NCI-H1105 treated with DMSO at 0.1 percent for 48 hours (cell line): ENCODE results near the gene MMP10.

ENCODE experiments used
- DNase-seq: peaks from one replicate; lab custom pipeline; 2025; lab: John Stamatoyannopoulos, UW

The MMP10 gene

DNA sequence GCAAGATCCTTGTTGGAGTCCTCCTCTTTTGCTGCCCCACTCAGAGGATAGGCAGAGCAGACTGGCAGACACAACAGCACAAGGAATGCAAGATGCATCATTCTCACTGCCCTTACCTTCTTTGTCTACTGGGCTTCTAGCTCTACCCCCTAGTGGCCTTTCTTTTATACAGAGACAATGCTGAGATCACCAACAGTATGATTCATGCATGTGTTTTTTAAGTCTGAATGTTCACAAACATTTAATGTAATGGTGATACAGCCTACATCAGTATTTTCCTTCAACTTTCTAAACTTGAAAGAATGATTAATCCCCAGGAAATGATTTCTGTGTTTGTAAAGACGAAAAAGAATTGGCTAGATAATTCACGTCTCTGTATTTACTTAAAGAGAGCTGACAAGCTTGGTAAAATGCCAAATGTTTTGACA is at the start of gene MMP10:
TSS of gene MMP10 (minus strand) at position 138 of the 428 bp plus-strand sequence. CDS start at position 101, 37 bp downstream.
- DNase-seq: peak; percentile 37

DNA sequence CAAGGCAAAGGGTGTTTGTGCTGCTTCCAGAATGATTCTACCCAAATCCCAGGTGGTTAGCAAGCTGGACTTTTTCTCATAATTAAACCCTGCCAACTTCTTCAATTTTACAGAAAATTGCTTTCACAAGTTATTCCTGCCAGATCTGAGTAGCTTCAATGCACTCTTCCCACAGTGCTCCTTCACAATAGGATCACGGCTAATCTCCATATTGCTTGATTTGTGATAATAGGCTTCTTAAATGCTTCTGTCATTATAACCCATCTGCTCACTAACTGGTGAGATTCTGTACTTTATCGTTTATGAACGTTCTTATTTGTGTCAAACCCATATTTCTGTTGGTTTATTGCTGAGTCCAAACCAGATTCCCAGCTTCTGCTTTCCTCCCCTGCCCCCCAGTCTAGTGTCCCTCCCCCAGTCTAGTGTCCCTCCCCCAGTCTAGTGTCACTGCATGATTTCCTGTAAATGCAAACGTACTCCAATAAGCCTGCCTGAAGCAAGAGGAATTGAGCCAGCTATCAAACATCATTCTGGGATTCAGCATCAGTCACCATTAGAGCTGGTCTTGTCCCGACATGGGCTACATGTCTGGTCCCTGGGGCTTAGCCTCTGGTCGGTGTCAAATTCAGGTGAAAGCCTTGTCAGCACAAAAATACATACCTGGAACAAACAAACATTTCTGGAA is 49.0 kb upstream of the MMP10 start:
- peak; percentile 16 for DNase-seq

DNA sequence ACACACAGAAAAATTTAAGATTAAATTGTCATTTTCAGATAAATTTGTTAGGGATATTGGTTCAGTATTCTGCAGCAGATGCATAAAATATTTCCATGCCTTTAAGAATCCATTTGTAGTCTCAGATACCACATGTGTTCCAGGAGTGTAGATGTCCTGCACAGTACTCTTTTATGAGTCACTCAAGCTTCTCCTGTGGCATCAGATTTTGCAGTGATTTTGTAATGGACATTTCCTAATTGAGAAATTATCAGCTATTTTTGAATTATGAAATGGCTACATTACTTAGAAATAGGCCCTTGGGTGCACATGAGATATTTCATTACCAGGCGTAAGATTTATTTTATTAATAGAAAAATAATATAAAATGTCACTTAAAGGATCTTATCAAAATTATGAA is 44.1 kb upstream of the MMP10 start:
- DNase-seq: no peak

DNA sequence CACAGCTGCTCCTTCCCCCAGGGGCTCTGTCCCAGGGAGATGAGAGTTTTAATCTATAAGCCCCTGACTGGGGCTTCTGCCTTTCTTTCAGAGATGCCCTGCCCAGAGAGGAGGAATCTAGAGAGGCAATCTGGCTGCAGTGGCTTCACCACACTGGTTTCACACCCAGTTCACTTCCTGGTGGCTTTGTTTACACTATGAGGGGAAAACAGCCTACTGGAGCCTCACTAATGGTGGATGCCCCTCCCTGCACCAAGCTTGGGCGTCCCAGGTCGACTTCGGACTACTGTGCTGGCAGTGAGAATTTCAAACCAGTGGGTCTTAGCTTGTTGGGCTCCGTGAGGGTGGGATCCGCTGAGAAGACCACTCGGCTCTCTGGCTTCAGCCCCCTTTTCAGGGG is 39.1 kb upstream of the MMP10 start:
- no peak for DNase-seq

DNA sequence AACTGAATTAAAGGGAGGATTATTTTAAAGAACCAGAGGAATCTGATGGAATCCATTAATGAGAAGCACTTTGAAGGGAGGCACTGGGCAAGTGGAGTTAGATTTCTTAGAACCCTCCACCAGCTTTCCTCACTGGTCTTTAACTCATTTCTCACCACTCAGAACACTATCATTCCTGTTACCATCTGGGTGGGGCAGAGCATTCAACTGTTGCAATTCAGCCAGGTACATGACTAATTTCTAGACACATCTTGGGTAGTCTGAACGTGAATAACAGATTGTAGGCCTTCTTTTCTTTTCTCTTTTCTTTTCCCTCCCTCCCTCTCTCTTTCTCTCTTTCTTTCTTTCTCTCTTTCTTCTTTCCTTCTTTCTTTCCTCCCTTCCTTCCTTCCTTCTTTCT is 33.1 kb upstream of the MMP10 start:
- no peak for DNase-seq

DNA sequence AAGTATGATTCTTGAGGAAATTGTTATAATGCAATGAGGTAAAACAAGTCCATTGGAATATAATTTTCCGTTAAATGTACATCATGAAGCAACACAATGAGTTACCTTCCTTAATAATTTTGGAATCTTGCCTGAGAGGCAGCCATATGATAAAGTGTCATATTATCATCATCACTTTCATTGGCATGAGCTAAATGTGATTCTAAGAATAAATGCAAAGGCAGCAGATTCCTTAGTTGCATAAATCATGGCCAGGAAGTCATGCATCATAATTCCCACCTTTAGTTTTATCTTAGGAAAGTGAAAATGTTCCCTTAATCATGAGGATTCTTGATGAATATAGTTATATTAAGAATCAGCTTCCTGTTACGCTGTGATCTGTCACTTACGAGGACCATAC is 31.8 kb upstream of the MMP10 start:
- DNase-seq: no peak

DNA sequence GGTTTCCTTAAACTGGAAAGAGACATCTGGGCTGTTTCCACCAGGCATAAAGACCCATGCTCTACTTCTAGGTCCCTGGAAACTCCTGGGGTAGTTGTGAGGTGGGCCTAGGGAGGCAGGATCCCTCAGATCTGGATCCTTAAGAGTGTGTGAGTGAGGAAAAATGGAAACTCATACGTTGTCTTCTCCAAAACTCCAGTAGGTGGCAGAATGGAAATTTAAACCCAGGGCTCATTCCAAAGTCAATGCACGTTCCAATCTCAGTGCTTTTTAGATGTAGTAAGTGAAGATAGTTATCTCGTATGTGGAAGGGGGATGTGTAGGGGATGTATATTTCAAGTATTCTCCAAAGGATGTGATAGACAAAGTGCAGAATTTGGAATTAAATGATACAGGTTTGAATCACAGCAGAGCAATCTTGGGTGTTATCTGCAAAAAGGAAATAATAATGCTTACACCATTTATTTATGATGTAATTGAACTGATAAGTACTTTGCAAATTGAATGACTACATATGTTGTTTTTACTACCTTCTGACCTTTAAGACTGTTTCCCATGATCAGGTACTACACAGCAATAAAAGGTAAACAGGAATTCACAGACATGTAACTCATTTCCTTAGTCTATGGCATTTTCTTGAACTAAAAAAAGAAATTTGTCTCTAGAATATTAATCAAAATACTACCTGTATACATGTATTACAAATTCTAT is 30.7 kb upstream of the MMP10 start:
- DNase-seq: peak; percentile 8

DNA sequence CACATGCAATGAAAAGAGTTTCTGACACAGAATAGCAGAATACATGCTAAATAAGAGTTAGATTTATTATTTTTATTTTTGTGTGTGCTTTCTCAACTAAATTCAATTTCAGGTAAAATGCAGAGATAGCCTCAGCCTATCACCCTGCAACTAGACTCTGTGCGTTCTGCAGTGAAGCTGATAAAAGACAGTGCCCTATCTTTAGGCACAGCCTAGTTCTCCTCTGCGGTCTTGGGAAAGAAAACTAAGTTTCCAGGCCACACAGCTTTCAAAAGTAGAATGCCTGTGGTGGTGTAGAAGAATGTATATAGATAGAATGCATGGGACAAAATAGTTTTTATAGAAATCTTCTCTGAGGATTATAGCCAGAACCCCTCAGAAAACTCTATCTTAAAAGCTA is 29.5 kb upstream of the MMP10 start:
- no peak for DNase-seq

DNA sequence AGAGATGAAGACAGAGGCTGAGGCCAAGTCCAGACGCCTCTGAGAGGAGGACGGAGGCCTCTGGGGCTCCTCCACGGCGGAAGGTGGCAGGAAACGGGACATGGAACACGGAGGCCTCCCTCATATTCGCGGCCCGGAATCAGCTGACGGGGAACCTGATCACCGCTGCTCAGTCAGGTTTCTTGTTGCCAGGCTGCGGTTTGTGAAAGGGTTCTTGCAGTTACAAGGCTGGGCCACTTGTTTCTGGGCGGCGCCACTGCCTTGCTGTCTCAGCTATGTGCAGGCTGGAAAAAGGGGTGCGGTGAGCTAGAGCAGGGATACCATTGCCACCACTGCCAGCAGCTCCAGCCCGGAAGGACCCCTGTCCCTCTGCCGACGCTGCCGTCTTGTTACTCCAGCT is 27.5 kb upstream of the MMP10 start:
- DNase-seq: peak; percentile 39

DNA sequence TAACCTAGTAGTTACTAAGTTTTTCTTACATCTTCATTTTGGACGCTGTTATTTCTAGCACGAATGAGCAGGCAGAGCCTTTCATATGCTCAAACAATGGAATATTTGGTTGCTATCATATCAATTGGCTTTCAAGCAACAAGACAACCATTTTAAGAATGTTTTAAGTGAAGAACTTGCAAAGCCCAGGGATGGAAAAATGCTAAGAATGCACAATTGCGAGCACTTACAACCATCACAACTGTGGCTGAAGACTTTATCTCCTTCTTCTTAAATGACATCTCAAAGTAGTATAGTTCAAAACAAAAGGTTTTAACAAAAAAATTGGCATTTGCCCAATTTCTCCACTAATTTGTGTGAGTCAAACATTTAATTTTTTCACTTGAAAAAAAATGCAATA is 25.9 kb upstream of the MMP10 start:
- DNase-seq: no peak

DNA sequence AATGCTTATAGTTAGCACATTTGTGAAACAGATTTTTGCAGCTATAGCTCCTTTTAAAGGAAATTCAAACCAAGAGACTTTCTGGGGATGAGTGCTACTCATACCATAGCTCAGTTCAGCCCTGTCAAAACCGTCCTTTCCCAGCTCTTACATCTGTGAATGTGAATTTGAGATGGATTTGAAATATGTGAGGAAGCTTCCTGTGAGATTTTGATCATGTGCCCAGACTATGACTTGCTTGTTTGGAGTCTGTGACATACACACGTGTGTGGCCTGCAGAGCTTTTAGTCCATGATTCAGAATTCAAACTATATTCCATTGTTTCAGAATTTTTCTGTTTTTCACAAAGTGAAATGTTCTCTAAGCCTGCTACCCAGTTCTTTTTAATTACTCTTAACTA is 21.9 kb upstream of the MMP10 start:
- DNase-seq: no peak

DNA sequence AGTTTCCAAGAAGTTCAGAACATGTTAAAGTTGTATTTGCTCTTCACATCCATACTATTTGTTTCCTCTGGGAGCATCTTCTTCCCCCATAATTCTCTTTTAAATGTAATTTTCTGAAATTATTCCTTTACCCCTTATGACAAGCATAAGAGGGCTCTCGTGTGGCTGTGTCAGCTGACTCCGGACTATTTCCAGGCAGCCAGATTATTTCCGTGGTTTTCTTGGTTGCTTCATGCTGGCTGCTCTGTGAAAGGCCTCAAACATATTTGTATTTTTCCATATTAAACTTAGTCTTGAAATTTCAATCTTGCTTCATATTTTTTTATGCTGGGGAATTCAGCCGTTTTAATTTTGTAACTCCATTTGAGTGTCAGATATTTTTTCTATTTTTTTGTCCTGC is 20.3 kb upstream of the MMP10 start:
- no peak for DNase-seq

DNA sequence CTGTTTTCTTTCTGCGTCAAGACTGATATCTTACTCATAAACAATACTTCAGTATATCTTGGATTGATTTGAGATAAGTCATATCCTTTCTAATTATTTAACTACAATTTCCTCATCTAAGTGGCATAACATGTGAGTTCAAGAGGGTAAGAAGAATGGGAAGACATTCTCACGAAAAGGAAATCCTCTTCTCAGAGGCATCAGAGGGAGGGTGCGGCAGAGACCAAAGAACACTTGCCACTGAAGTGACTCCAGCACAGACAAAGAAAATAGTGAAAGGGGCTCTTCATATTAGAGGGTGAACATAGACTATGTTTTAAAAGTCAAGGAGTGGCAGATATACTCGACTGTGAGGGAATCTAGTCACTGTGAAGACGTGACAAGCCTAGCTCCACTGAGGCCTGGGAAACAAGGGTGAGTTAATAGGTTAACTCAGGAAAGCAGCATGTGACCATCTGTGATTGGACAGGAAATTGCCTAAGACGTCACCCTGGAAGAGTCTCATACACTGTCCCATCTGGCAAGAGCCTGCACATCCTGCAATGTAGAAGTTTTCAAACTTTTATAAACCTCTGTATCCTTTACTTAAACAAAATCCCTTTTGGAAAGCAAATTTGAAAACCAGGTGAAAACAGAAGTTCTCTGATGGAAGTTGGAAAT is 19.4 kb upstream of the MMP10 start:
- no peak for DNase-seq

DNA sequence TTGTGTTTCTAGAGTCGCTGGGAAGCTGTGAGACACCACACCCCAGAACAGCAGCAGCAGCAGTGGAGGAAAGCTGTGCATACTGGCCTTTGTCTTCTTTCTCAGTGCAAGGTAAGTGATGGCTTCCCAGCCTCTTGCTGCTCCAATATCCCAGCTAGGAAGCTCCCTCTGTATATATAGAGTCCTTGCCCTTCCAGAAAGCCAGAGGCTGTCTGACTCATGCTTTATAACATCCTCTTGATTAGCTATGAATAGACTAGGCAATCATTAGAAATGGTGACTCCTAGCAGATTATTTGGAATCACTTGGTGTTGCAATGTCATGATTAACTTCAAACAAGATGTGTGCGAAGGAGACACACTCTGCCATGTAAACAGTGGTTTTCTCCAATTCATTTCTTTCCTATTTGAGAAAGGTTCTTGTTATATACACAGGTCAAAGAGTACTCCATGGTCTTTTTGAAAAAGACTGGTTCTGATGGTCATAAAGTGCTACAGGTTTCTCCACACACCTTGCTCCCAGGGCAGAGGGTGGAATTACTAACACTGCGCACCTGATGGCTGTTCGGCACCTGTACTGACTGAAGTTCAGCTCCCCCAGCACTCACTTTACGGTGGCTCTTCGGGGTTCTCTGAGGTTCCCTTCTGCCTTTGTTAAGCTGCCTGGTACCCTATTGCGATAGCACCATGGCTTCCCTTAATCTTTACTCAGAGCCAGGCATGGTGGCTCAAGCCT is 17.8 kb upstream of the MMP10 start, which contains the start of gene MMP1:
TSS of gene MMP1 (minus strand) at position 149 of the 735 bp plus-strand sequence. CDS start at position 81, 68 bp downstream.
- DNase-seq: no peak

DNA sequence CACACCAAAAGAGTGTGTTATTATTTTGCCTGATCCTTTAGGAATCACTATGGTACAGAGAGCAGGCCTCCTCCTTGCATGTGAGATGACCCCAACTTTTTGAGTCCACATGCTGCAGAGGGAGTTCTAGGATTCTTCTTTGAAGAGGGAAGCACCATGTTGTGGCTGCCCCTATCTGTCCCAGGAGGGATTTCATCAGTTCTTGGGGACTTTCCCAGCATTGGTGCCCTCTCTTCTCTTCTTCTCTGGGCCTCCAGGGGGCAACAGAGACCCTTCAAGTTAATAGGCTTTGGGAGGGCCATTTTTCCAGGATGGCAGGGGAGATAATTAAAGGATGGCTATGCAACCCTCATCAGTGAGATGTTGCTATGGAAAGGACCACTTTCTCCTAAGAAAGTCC is 14.0 kb upstream of the MMP10 start:
- no peak for DNase-seq

DNA sequence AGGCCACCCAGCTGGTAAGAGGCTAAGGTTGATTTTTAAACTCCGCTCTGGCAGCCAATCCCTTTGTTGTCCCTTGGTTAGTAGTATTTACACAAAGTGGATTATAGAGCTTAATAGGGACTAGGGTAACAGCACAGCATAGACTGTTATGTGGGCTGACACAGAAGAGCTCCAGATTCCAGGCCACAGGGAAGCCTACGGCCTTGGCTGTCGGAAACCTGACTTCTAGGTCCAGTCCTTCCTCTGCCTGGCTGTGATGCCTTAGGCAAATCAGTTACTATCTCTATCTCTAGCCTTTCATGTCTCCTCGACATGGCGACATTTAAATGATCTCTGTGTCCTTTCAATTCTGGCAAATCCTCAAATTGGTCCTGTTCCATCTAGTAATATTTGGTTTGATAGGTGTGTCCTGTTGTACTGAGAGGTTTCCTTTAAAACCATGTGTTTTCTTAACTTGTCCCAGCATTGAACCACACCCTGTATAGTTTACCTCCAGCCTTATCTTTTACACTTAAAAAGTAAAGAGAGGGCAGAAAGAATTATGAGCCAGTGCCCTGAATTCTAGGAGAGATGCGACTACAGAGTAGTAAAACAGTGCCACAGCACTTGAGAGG is 13.4 kb upstream of the MMP10 start:
- DNase-seq: no peak

DNA sequence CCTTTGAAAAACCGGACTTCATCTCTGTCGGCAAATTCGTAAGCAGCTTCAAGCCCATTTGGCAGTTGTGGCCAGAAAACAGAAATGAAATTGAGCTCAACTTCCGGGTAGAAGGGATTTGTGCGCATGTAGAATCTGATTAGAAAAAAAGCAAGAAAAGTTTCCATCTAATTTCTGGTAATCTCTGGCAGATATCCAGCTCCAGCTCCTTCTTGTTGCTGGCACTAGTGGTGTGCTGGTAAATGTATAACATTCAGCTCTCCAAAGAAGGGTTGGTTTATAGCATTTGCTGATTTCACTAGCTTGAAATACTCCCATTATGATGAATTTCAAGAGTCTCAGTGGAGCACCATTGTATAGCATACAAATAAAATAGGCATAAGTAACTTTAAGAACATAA is 12.2 kb upstream of the MMP10 start:
- DNase-seq: no peak

DNA sequence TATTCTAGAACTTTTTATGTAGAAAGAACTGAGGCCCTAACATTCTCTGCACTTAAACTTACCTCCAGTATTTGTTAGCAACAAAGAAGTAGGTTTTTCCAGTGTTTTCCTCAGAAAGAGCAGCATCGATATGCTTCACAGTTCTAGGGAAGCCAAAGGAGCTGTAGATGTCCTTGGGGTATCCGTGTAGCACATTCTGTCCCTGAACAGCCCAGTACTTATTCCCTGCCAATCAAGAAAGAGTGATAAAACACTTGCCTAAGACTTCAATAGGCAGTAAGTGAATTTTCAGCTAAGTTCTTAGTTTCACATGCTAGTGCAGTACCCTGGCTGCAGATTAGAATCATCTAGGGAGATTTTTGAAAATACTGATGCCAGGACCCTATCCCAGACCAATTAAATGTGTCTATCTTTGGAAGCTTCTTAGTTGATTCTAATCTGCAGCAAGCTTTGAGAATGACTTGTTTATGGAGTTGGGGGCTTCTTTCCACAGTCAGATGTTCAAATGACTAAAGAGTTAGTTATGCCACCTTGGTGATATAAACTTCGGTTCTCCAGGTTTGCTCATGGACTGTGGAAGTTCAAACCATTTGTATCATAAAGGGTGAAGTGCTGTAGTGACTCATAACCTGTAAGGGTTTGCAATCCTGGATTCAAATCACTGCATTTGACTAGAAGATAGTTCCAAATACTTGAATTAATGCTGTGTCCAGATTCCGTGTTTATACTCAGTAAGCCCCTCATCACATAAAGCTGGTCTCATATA is 11.0 kb upstream of the MMP10 start:
- no peak for DNase-seq

DNA sequence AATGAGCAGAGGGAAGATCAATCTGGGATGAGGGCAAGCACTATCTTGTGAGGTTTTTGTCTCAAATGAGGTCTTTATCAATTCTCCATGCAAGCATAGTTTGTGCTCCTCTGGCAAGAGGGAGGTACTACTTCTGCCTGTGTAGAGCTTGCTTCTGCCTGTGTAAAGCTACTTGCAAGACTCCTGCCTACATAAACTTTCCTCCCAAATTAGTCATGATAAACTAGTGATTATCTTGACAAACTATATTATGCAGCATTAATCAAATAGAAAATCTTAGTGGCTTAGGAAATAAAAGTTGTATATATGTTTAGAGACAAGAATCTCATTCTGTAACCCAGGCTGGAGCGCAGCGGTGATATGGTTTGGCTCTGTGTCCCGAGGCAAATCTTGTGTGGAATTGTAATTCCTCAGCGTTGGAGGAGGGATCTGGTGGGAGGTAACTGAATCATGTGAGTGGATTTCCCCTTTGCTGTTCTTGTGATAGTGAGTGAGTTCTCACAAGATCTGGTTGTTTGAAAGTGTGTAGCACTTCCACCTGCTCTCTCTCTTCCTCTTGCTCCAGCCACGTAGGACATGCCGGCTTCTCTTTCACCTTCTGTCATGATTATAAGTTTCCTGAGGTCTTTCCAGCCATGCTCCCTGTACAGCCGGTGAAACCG is 8.0 kb upstream of the MMP10 start:
- no peak for DNase-seq

DNA sequence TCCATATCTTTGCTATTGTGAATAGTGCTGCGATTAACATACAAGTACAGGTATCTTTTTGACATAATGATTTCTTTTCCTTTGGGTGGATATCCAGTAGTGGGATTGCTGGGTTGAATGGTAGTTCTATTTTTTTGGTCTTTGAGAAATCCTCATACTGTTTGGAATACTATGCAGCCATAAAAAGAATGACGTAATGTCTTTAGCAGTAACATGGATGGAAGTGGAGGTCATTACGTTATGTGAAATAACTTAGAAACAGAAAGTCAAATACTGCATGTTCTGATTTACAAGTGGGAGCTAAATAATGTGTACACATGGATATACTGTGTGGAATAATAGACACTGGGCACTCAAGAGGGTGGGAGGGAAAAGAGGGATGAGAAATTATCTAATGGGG is 4.0 kb upstream of the MMP10 start:
- DNase-seq: no peak

DNA sequence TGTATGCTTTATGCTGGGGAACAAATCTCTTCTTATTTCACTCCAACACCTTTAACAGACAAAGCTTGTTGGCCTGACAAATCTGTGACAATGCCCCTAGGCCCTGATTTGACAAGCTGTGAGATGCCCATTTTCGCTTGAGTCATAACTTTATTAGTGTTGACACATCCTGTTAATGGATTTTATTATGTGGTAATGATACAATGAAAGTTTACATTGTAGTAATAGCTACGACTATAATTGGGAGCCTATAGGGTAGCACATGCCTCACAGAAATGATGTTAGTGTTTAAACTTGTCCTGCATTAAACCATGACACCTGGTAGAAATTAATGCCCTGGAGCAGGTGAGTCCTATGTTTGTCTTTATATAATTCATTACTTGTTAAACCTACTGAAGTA is 3.3 kb upstream of the MMP10 start:
- DNase-seq: peak; percentile 71
